GM03348 (cell line): ENCODE data around the gene BLOC1S4.
A peak's percentile ranks its signal among the peaks of the same experiment; 100 is the strongest.
"Not testable (repeated sequence)": the region's sequence is repeated elsewhere in the genome, so short reads cannot be mapped to it uniquely, and the experiment has no call there.

Experiments used
- DNase-seq: peaks from one replicate; pipeline ENCODE4 v3.0.0; 2012; ENCODE audit warnings: low spot score

The BLOC1S4 gene

GRCh38 chr4:6742507-6742906 lies 26.5 kb downstream of the BLOC1S4 start:
- no peak for DNase-seq

GRCh38 chr4:6742989-6743388 lies 27.0 kb downstream of the BLOC1S4 start:
- no peak for DNase-seq

- DNase-seq, result no peak
Measured at GRCh38 chr4:6746721-6747293, 30.8 kb downstream of the BLOC1S4 start.

GRCh38 chr4:6747294-6748051 lies 31.5 kb downstream of the BLOC1S4 start:
- peak; percentile 35 for DNase-seq

GRCh38 chr4:6748286-6748685 lies 32.3 kb downstream of the BLOC1S4 start:
- no peak for DNase-seq

- peak; percentile 81 for DNase-seq
Measured at GRCh38 chr4:6749340-6750171, 33.6 kb downstream of the BLOC1S4 start.

GRCh38 chr4:6750286-6751221 lies 34.6 kb downstream of the BLOC1S4 start:
- no peak for DNase-seq

- no peak for DNase-seq
Measured at GRCh38 chr4:6751611-6752485, 35.9 kb downstream of the BLOC1S4 start.

- no peak for DNase-seq
Measured at GRCh38 chr4:6752486-6752829, 36.5 kb downstream of the BLOC1S4 start.

GRCh38 chr4:6753103-6753560 lies 37.2 kb downstream of the BLOC1S4 start:
- no peak for DNase-seq

GRCh38 chr4:6753891-6754290 lies 37.9 kb downstream of the BLOC1S4 start:
- DNase-seq, result no peak

- no peak for DNase-seq
Measured at GRCh38 chr4:6754481-6755087, 38.6 kb downstream of the BLOC1S4 start.

GRCh38 chr4:6755088-6755753 lies 39.2 kb downstream of the BLOC1S4 start:
- no peak for DNase-seq

GRCh38 chr4:6756345-6756744 lies 40.4 kb downstream of the BLOC1S4 start:
- not testable (repeated sequence) for DNase-seq

- DNase-seq, result no peak
Measured at GRCh38 chr4:6758728-6759127, 42.8 kb downstream of the BLOC1S4 start.

GRCh38 chr4:6760865-6761264 lies 44.9 kb downstream of the BLOC1S4 start:
- DNase-seq, result no peak

GRCh38 chr4:6761649-6762615 lies 46.0 kb downstream of the BLOC1S4 start:
- no peak for DNase-seq

- no peak for DNase-seq
Measured at GRCh38 chr4:6763330-6763851, 47.4 kb downstream of the BLOC1S4 start.
